ENCODE measurements around the gene KIF21B. TPM values are rescaled to one million over a fixed set of nuclear protein-coding genes. Genes with fewer than 3 reads are reported as not detected.

KIF21B gene
- total and polyA plus RNA-seq, 8 donors, result 2.0 to 15.1 (median 9.5) TPM

- Histone ChIP-seq H3K9me3 (no peaks in the 10 kb centered on the region), H3K4me1 (no peaks in the 10 kb centered on the region), H3K4me3 (no peak overlapping the region), H3K36me3 (no peaks in the 10 kb centered on the region), H3K27ac (no peak overlapping the region), H3K27me3 (peaks cover 0 to 4% of the 10 kb centered on the region in 2 donors)
- DNase-seq (no peak), ATAC-seq (no peak)
- intact Hi-C loops (cut with DNase I), result no loop called here
- no peak for TF ChIP-seq CTCF (IDR thresholded peaks at IDR 0.05)
These were observed 11.2 kb upstream of the KIF21B start for GRCh38 chr1:201034671-201035070.

- no peak overlapping the region for H3K4me3 ChIP-seq
- no peaks in the 10 kb centered on the region for H3K9me3 ChIP-seq
- no peak overlapping the region for H3K27ac ChIP-seq
- no peak for TF ChIP-seq CTCF (IDR thresholded peaks at IDR 0.05)
- ATAC-seq, result no peak
- intact Hi-C loops (cut with DNase I), result no loop called here
- no peak for DNase-seq
- no peaks in the 10 kb centered on the region for H3K36me3 ChIP-seq
- H3K27me3 ChIP-seq, result peaks cover 0 to 4% of the 10 kb centered on the region in 2 donors
- H3K4me1 ChIP-seq, result peaks cover 0 to 20% of the 10 kb centered on the region in 2 donors
These were observed 8.9 kb upstream of the KIF21B start for GRCh38 chr1:201032408-201032807.

GRCh38 chr1:201028461-201028889, 5.0 kb upstream of the KIF21B start:
- Histone ChIP-seq H3K4me1 (peaks cover 11 to 56% of the 10 kb centered on the region in 2 donors), H3K4me3 (no peak overlapping the region), H3K9me3 (no peaks in the 10 kb centered on the region), H3K27ac (peak overlapping the region in 1 of 2 donors; percentile 70), H3K27me3 (no peaks in the 10 kb centered on the region), H3K36me3 (no peaks in the 10 kb centered on the region)
- peak; percentile 51 for ATAC-seq
- peak in 2 of 4 donors; percentile 88 for DNase-seq
- TF ChIP-seq CTCF (IDR thresholded peaks at IDR 0.05), result no peak
- intact Hi-C loops (cut with DNase I), result no loop called here

- Histone ChIP-seq H3K36me3 (no peaks in the 10 kb centered on the region), H3K4me1 (peaks cover 15 to 68% of the 10 kb centered on the region in 2 donors), H3K4me3 (no peak overlapping the region), H3K27me3 (peaks cover 0 to 14% of the 10 kb centered on the region in 2 donors), H3K9me3 (no peaks in the 10 kb centered on the region), H3K27ac (peak overlapping the region; percentile 62 to 70)
- ATAC-seq, result no peak
- peak in 1 of 4 donors; percentile 71 for DNase-seq
- intact Hi-C loops (cut with DNase I), result no loop called here
- no peak for TF ChIP-seq CTCF (IDR thresholded peaks at IDR 0.05)
These were observed 3.3 kb upstream of the KIF21B start for GRCh38 chr1:201026836-201027235.

- Histone ChIP-seq H3K4me3 (no peak overlapping the region), H3K36me3 (no peaks in the 10 kb centered on the region), H3K9me3 (no peaks in the 10 kb centered on the region), H3K27ac (peak overlapping the region in 1 of 2 donors; percentile 70), H3K27me3 (peaks cover 0 to 20% of the 10 kb centered on the region in 2 donors), H3K4me1 (peaks cover 15 to 74% of the 10 kb centered on the region in 2 donors)
- ATAC-seq (no peak), DNase-seq (no peak)
- no peak for TF ChIP-seq CTCF (IDR thresholded peaks at IDR 0.05)
- intact Hi-C loops (cut with DNase I), result no loop called here
These were observed 2.7 kb upstream of the KIF21B start for GRCh38 chr1:201026234-201026633.

Data from left lung (tissue), 10 donors.